Measurements from ENCODE around the gene IDH2. TPM values are rescaled to one million over a fixed set of nuclear protein-coding genes. Genes with fewer than 3 reads are reported as not detected.
"Not testable (repeated sequence)": the region's sequence is repeated elsewhere in the genome, so short reads cannot be mapped to it uniquely, and the experiment has no call there.

Gene IDH2
- polyA plus RNA-seq, 1 experiment, result 84.2 TPM

DNA sequence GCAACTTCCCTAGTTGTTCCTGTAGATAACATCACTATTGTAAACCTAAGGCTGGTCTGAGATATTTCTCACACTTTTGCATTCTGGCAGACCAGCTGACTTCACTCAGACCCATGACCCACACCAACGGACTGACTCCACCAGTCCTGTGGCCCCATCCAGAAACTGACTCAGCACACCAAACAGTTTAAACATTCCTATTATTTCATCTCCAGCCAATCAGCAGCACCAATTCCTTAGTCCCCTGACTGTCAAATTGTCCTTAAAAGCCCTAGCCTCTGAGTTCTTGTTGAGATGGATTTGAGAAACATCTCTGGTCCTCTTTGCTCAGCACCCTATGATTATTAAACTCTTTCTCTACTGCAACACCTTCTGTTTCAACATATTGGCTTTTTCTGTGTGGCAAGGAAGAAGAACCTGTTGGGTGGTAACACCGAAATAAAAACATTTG is 12.2 kb upstream of the IDH2 start:
- Histone ChIP-seq H3K9me3 (ENCODE audit: control insufficient read depth, insufficient read depth, low read length) (peaks cover 13% of the 10 kb centered on the region), H3K4me3 (ENCODE audit: low read depth, low read length) (no peak overlapping the region), H3K27me3 (ENCODE audit: control insufficient read depth, insufficient read depth, low read length) (peaks cover 1% of the 10 kb centered on the region), H3K27ac (ENCODE audit: low read depth, low read length) (no peak overlapping the region)
- CTCF ChIA-PET, result interaction anchor here (0.6 kb wide), 1 partner anchor 8 kb away, joined by 3 read pairs; no protein-coding TSS in a partner anchor
- POLR2A ChIA-PET, result no interaction called here
- DNase-seq (ENCODE audit: low read depth, low spot score), result no peak
- TF ChIP-seq, protein P1, sequence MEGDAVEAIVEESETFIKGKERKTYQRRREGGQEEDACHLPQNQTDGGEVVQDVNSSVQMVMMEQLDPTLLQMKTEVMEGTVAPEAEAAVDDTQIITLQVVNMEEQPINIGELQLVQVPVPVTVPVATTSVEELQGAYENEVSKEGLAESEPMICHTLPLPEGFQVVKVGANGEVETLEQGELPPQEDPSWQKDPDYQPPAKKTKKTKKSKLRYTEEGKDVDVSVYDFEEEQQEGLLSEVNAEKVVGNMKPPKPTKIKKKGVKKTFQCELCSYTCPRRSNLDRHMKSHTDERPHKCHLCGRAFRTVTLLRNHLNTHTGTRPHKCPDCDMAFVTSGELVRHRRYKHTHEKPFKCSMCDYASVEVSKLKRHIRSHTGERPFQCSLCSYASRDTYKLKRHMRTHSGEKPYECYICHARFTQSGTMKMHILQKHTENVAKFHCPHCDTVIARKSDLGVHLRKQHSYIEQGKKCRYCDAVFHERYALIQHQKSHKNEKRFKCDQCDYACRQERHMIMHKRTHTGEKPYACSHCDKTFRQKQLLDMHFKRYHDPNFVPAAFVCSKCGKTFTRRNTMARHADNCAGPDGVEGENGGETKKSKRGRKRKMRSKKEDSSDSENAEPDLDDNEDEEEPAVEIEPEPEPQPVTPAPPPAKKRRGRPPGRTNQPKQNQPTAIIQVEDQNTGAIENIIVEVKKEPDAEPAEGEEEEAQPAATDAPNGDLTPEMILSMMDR (IDR thresholded peaks at IDR 0.05; ENCODE audit: low read depth, low read length), result no peak

DNA sequence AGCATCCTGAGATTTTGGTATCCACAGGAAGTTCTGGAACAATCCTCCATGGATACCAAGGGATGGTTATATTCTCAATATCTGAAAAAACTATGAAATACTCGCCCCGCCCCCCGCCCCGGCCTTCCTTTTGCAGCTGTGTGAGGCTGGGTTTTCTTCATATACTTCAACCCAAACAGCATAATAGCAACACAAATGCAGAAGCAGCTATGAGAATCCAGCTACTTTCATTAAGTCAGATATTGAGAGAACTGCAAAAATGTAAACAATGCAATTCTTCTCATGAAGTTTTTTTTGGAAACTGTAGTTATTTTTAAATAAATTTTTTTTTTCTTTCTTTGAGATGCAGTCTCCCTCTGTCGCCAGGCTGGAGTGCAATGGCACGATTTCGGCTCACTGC is 10.9 kb upstream of the IDH2 start:
- H3K27ac ChIP-seq (ENCODE audit: low read depth, low read length), result no peak overlapping the region
- ChIA-PET POLR2A (interaction anchor here (1.0 kb wide), 1 partner anchor 10 kb away, joined by 5 read pairs; no protein-coding TSS in a partner anchor), CTCF (interaction anchor here (1.4 kb wide), 1 partner anchor 108 kb away, joined by 5 read pairs; no protein-coding TSS in a partner anchor)
- H3K4me3 ChIP-seq (ENCODE audit: low read depth, low read length), result no peak overlapping the region
- H3K27me3 ChIP-seq (ENCODE audit: control insufficient read depth, insufficient read depth, low read length), result no peaks in the 10 kb centered on the region
- H3K9me3 ChIP-seq (ENCODE audit: control insufficient read depth, insufficient read depth, low read length), result peaks cover 13% of the 10 kb centered on the region
- TF ChIP-seq, protein P1 (IDR thresholded peaks at IDR 0.05; ENCODE audit: low read depth, low read length), result no peak
- no peak for DNase-seq (ENCODE audit: low read depth, low spot score)

DNA sequence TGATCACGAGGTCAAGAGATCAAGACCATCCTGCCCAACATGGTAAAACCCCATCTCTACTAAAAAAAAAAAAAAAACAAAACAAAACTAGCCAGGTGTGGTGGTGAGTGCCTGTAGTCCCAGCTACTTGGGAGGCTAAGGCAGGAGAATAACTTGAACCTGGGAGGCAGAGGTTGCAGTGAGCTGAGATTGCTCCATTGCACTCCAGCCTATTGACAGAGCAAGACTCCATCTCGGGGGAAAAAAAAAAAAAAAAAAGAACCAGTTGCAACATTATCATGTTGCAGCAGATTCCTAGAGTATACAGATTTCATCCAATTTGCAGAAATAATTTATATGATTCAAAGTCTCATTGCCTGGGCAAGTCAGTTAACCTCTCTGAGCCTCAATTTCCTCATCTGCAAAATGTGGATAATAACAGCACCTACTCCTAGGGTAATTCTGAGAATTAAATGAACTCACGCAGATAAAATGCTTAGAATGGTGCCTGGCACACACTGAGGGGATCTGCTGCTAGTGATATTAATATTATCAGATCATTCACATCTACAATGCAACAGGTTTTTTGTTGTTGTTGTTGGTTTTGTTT is 7.0 kb upstream of the IDH2 start:
- POLR2A ChIA-PET; H3K27me3 ChIP-seq (ENCODE audit: control insufficient read depth, insufficient read depth, low read length); CTCF ChIA-PET; H3K4me3 ChIP-seq (ENCODE audit: low read depth, low read length); DNase-seq (ENCODE audit: low read depth, low spot score); H3K27ac ChIP-seq (ENCODE audit: low read depth, low read length); H3K9me3 ChIP-seq (ENCODE audit: control insufficient read depth, insufficient read depth, low read length): not testable (repeated sequence)

DNA sequence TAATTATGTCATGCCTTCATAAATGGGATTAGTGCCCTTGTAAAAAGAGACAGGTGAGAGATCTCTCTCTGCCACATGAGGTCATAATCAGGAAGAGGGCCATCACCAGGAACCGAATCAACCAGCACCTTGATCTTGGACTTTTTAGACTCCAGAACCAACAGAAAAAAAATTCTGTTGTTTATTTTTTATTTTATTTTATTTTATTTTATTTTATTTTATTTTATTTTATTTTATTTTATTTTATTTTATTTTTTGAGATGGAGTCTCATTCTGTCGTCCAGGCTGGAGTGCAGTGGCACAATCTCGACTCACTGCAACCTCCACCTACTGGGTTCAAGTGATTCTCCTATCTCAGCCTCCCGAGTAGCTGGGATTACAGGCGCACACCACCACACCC is 5.8 kb upstream of the IDH2 start:
- H3K27ac ChIP-seq (ENCODE audit: low read depth, low read length); DNase-seq (ENCODE audit: low read depth, low spot score); H3K9me3 ChIP-seq (ENCODE audit: control insufficient read depth, insufficient read depth, low read length); POLR2A ChIA-PET; H3K4me3 ChIP-seq (ENCODE audit: low read depth, low read length); CTCF ChIA-PET; H3K27me3 ChIP-seq (ENCODE audit: control insufficient read depth, insufficient read depth, low read length): not testable (repeated sequence)

DNA sequence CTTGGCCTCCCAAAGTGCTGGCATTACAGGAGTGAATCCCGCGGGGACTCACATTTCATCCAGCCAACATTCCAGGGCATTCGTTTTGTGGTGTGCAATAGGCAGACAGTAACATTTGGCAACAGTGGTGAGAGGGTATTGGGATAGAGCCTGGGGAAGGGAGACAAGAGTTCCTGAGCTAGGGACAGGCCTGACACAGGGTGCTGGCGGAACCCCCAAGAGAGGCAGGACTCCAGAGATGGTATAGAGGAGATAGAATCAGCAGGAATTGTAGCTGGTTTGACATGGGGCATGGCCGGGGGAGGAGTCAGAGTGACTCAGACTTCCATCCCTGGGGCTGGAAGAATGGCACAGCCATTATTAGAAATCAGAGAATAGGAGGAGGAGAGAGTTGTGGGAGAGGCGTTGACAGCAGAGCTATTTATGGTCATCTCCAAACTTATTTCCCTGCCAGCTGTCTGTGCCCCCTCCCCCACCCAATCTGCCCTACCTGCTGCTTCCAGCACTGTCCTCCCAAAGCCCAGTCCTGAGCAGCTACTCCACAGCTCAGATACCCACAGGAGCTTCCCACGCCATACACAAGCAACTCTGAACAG is 4.4 kb upstream of the IDH2 start:
- ChIA-PET POLR2A (no interaction called here), CTCF (interaction anchor here (0.5 to 1.1 kb wide), 5 partner anchors 8 to 384 kb away, joined by 3 to 4 read pairs (median 3); no protein-coding TSS in a partner anchor)
- TF ChIP-seq, protein P1 (IDR thresholded peaks at IDR 0.05; ENCODE audit: low read depth, low read length), result no peak
- Histone ChIP-seq H3K27me3 (ENCODE audit: control insufficient read depth, insufficient read depth, low read length) (no peaks in the 10 kb centered on the region), H3K27ac (ENCODE audit: low read depth, low read length) (no peak overlapping the region), H3K4me3 (ENCODE audit: low read depth, low read length) (no peak overlapping the region), H3K9me3 (ENCODE audit: control insufficient read depth, insufficient read depth, low read length) (no peaks in the 10 kb centered on the region; the same call in 1 of the 2 replicates)
- DNase-seq (ENCODE audit: low read depth, low spot score), result no peak

DNA sequence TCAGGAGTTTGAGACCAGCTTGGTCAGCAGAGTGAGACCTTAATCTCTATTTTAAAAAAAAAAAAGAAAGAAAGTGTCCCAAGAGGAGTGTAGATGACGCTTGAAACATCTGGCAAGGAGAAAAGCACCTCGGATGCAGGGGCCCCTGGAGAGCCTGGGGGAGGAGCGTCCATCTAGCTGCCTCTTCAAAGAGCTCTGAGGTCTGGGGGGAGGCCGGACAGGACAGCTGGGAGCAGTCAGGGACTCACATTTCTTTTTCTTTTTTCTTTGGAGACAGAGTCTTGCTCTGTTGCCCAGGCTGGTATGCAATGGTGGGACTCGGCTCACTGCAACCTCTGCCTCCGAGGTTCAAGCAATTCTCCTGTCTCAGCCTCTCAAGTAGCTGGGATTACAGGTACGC is 3.3 kb upstream of the IDH2 start:
- no peak overlapping the region for H3K27ac ChIP-seq (ENCODE audit: low read depth, low read length)
- no peak overlapping the region for H3K4me3 ChIP-seq (ENCODE audit: low read depth, low read length)
- POLR2A ChIA-PET, result interaction anchor here (0.6 kb wide), 2 partner anchors 144 to 180 kb away, joined by 3 read pairs; partner anchors contain the start of gene TTLL13
- DNase-seq (ENCODE audit: low read depth, low spot score), result no peak
- no peaks in the 10 kb centered on the region; the same call in 1 of the 2 replicates for H3K9me3 ChIP-seq (ENCODE audit: control insufficient read depth, insufficient read depth, low read length)
- TF ChIP-seq, protein P1 (IDR thresholded peaks at IDR 0.05; ENCODE audit: low read depth, low read length), result no peak
- CTCF ChIA-PET, result no interaction called here
- no peaks in the 10 kb centered on the region for H3K27me3 ChIP-seq (ENCODE audit: control insufficient read depth, insufficient read depth, low read length)

Measured in AG04450 (cell line).